NCI-H774 (cell line): ENCODE results near the gene EMC1.
A peak's percentile ranks its signal among the peaks of the same experiment; 100 is the strongest.
"Not testable (repeated sequence)": the region's sequence is repeated elsewhere in the genome, so short reads cannot be mapped to it uniquely, and the experiment has no call there.

Experiments used
- DNase-seq: peaks from one replicate; lab custom pipeline; 2025; lab: John Stamatoyannopoulos, UW

The EMC1 gene

GRCh38 chr1:19216585-19216984 is 34.7 kb downstream of the EMC1 start:
- not testable (repeated sequence) for DNase-seq

DNA sequence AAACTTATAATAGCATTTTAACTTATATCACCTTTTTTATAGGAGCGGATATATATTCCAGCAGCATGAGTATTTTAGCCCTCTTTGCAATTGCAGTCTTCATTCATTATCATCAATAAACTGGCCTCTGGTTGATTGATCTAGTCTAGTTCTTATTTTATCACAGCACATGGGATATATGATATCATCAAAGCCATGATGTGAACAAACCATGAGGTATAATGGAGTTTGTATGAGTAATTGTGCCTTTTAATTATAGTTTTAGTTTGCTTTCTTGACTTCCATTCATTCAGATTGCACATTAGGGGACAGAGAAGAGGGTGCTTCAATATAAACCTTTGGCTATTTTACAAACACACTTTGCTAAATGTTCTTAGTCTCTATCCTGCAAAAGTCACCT is 37.7 kb downstream of the EMC1 start:
- no peak for DNase-seq

GRCh38 chr1:19212167-19212566 is 39.2 kb downstream of the EMC1 start:
- DNase-seq, result no peak

GRCh38 chr1:19210772-19211549 is 40.4 kb downstream of the EMC1 start:
- no peak for DNase-seq

- peak; percentile 90 for DNase-seq
Observed at GRCh38 chr1:19209990-19210771, 41.1 kb downstream of the EMC1 start, which contains the start of gene UBR4. Gene UBR4, minus strand, starts transcription at chr1:19210266. Its CDS starts 18 bp downstream, at chr1:19210248.

GRCh38 chr1:19209439-19209989 is 41.8 kb downstream of the EMC1 start:
- DNase-seq, result no peak

DNA sequence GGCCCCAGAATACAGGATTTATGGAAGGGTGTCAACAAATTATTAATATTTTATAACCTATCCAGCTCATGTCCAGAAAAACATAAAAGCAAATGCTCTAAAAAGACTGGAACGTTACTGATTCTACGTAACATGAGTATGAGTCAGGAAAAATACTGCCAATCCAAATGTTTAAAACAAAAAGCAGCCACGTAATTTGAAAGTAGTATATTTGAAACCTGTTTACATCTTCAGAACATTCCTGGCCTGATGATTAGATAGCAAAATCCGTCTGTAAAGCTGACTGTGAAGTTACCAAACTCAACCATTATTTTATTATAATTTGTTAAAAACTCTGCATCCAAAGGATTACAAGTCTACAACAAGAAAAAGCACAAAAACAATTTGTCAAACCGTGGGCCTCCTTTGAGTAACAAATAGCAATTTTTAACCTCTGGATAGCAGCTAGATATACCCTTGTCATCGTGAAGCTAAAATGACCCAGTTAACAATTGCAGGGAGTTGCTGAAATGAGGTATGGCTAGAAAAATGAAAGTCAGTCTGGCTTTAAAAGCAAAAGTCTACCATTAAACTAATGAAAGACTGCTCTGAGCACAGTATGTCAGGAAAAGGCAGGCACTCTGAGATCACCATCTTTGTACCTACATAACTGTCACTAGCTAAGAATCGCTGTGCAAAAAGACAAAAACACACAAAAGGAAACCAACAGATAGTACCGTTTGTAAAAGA is 42.5 kb downstream of the EMC1 start:
- no peak for DNase-seq

GRCh38 chr1:19206947-19207346 is 44.4 kb downstream of the EMC1 start:
- DNase-seq, result no peak

GRCh38 chr1:19205845-19206244 is 45.5 kb downstream of the EMC1 start:
- no peak for DNase-seq

- no peak for DNase-seq
Observed at GRCh38 chr1:19205403-19205802, 45.9 kb downstream of the EMC1 start.

DNA sequence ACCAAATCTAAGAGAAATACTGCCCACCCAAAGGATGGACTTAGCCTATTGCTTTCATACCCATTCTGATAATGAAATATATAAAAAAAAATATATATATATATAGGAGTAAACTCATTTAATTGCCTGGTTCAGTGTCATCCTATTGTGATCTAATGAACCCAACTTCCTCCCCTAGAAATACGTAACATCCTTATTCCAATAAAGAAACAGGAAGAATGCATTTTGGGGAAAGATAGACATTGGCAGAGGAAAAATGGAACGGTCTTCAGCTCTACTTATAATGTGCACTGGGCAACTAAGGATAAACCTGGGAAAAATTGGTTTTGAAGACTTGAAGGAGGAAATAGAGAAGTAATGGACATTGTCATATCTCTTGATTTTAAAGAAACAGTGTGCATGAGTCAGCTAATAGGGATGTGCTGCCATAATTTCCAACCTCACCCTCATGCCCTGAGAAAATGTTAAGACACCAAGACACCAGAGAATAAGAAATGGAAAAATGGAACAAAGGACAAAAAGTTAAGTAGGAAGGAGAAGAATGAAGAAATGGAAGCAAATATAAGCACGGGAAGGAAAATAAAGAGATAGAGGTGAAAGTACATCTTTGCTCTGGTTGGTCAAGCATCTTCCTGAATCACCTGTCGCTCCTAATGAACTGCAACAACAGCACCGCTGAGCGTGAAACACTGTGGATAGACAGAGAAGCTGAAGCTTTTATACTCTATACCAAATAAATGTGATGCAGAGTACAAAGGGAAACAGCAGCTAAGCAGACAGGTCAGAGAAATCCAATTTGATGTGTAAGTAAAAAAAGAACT is 46.7 kb downstream of the EMC1 start:
- DNase-seq, result no peak

GRCh38 chr1:19203440-19203839 is 47.9 kb downstream of the EMC1 start:
- DNase-seq, result no peak

DNA sequence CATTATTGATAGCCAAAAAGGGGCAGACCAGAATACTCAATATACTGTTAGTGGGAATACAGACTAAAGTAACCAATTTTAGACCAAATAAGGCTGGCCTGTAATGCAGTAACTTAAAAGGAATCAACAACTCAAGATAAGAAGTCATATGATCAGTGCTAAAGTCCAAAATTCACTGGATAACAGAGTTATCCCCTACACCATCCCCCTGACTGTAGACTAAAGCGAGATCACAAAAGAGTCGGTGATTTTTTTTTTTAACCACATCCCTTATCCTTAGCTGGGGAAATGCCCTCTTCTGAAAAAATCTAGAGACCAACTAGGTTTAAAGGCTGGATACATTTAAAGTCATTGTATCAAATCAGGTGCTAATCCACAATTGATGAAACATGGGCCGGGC is 48.9 kb downstream of the EMC1 start:
- no peak for DNase-seq

- DNase-seq, result no peak
Observed at GRCh38 chr1:19199969-19200604, 51.2 kb downstream of the EMC1 start.

DNA sequence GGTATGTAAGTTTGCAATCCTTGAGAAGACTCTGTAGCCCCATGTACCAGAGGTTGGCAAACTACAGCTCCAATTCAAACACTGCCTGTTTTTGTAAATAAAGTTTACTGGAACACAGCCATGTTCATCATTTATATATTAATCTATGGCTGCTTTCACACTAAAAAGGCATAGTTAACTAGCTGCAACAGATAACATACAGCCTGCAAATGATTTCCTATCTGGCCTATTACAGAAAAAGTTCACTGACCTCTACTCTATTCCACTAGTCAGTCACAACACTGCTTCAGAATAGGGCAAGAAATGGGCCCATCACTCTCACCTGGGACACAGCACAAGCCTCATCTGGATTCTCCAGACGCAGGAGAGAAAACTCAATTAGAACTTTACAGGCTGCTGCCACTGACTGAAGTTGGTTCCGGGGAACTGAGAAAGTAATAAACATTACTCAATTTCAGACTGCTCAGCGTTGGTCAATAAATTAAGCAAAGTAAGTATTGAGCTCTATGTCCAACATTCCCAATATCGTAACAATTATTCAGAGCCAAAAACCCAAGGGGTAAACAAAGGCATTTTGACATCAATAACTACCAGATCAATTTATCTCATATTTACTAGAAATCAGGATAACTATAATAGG is 51.9 kb downstream of the EMC1 start:
- DNase-seq, result no peak

- DNase-seq, result no peak
Observed at GRCh38 chr1:19198820-19199219, 52.5 kb downstream of the EMC1 start.

GRCh38 chr1:19197845-19198244 is 53.5 kb downstream of the EMC1 start:
- no peak for DNase-seq

DNA sequence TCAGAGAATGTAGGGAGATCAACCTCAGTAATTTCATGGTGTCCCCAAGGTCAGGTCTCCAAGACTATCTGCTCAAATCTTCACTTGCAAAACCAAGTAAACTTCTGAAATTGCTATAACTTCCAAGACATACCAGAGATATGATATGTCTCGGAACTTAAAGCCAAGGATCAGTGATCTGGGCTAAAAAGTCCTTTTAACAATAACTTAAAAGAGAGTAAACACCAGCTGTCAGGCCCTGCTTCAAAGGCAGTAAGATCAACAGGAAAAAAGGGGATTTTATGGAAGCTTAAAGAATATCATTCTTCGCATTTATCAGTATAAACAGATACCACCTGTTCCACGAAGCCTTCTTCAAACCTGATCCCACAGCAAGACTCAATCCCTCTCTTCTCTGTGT is 55.0 kb downstream of the EMC1 start:
- DNase-seq, result no peak

DNA sequence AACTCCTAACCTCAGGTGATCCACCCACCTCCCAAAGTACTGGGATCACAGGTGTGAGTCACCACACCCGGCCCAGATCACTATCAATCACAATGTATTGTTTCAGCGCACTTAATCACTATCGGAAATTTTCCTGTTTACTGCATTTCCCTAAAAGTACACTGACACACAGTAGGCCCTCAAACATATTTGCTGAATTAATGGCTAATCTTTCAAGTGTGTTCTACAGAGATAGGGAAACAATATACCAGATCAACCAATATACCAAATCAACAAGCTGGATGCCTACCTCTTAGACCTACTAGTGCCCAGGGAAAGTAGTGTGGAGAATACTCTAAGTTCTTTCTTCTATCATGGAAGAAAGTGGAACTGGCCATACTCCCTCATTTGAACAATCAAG is 58.3 kb downstream of the EMC1 start:
- DNase-seq, result no peak

DNA sequence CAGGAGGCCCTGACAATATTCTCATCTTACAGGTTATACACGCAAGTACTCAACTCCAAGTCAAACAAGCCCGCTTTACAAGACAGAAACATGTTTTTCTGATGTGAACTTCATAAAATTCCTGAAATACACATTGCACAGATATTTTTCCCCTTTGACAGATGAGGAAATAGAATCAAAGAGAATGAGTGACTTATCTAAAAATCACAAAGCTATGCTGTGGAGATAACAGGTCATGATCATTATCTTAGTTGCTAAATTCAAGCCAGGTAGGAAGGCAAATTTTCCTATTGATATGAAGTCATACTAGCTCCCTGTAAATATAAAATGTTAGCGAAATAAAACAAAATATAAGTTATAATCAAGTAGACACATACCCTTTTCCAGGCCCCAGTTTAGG is 59.5 kb downstream of the EMC1 start:
- DNase-seq, result no peak

GRCh38 chr1:19190468-19190867 is 60.9 kb downstream of the EMC1 start:
- DNase-seq, result no peak
